ENCODE data around the gene USPL1. TPM values are rescaled to one million over a fixed set of nuclear protein-coding genes. Genes with fewer than 3 reads are reported as not detected.

Gene USPL1
- total and polyA plus RNA-seq, 2 of the 13 experiments (the other 11 are each of a cell fraction or from before 2014, with no cell fraction given) = 13.7 to 15.9 TPM

DNA sequence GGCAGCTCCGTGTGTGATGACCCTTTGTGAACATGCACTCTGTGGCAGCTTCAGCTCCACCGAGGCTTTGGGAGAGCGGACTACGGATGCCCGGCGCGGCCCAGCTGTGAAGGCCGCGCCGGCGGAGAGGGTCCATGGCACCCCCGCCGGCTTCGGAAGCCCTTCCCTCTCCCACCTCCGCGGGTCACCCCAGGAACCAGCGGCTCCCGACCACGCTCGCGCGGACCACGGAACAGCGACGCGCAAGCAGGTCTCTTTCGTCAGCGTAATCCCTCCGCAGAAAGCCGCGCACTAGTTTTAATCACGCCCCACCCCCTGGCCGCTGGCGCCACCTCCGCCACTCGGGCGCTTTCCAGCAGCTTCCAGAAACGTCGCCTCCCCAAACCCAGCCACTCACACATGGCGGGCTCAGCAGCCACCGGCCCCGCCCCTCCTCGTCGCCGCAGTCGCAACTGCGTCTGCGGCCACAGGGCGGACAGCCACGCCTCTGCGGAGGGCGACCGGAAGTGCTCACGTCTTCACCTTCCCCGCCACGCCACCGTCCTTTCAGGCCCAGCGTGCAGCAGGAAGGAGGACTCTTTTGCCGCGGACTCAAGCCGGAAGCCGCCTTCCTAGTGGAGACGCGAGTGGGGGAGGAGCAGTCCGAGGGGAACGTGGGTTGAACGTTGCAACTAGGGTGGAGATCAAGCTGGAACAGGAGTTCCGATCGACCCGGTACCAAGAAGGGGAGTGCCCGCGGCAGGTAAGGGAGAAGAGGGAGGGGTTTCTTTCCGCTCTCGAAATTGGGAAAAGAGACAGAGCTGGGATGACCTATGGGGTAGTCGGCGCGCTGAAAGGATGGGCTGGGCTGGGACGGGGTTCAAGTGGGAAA lies at the start of gene USPL1 (continued):
- TF ChIP-seq, protein P1, sequence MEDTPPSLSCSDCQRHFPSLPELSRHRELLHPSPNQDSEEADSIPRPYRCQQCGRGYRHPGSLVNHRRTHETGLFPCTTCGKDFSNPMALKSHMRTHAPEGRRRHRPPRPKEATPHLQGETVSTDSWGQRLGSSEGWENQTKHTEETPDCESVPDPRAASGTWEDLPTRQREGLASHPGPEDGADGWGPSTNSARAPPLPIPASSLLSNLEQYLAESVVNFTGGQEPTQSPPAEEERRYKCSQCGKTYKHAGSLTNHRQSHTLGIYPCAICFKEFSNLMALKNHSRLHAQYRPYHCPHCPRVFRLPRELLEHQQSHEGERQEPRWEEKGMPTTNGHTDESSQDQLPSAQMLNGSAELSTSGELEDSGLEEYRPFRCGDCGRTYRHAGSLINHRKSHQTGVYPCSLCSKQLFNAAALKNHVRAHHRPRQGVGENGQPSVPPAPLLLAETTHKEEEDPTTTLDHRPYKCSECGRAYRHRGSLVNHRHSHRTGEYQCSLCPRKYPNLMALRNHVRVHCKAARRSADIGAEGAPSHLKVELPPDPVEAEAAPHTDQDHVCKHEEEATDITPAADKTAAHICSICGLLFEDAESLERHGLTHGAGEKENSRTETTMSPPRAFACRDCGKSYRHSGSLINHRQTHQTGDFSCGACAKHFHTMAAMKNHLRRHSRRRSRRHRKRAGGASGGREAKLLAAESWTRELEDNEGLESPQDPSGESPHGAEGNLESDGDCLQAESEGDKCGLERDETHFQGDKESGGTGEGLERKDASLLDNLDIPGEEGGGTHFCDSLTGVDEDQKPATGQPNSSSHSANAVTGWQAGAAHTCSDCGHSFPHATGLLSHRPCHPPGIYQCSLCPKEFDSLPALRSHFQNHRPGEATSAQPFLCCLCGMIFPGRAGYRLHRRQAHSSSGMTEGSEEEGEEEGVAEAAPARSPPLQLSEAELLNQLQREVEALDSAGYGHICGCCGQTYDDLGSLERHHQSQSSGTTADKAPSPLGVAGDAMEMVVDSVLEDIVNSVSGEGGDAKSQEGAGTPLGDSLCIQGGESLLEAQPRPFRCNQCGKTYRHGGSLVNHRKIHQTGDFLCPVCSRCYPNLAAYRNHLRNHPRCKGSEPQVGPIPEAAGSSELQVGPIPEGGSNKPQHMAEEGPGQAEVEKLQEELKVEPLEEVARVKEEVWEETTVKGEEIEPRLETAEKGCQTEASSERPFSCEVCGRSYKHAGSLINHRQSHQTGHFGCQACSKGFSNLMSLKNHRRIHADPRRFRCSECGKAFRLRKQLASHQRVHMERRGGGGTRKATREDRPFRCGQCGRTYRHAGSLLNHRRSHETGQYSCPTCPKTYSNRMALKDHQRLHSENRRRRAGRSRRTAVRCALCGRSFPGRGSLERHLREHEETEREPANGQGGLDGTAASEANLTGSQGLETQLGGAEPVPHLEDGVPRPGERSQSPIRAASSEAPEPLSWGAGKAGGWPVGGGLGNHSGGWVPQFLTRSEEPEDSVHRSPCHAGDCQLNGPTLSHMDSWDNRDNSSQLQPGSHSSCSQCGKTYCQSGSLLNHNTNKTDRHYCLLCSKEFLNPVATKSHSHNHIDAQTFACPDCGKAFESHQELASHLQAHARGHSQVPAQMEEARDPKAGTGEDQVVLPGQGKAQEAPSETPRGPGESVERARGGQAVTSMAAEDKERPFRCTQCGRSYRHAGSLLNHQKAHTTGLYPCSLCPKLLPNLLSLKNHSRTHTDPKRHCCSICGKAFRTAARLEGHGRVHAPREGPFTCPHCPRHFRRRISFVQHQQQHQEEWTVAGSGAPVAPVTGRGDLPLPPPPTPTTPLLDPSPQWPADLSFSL (CRISPR knock-in tag; IDR thresholded peaks at IDR 0.05) = no peak
- TF ChIP-seq ZNF746 (CRISPR knock-in tag; IDR thresholded peaks at IDR 0.05) = peak; percentile 91
- peak; percentile 97 for TF ChIP-seq ZNF605 (CRISPR knock-in tag; IDR thresholded peaks at IDR 0.05)
- TF ChIP-seq MAFK (conservative IDR thresholded peaks at IDR 0.05 in 1 of 2, IDR thresholded peaks at IDR 0.05 in 1 of 2; ENCODE audit: low read length in 2 of 2) = no peak; a peak in 1 of 4 replicates
- TF ChIP-seq, protein P2, sequence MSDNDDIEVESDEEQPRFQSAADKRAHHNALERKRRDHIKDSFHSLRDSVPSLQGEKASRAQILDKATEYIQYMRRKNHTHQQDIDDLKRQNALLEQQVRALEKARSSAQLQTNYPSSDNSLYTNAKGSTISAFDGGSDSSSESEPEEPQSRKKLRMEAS (IDR thresholded peaks at IDR 0.05) = peak; percentile 99
- TF ChIP-seq RARA (CRISPR knock-in tag; IDR thresholded peaks at IDR 0.05) = peak; percentile 69
- peak; percentile 86; the same call in 1 of the 2 replicates for TF ChIP-seq ZNF343 (CRISPR knock-in tag; IDR thresholded peaks at IDR 0.05)
- TF ChIP-seq, protein P3, sequence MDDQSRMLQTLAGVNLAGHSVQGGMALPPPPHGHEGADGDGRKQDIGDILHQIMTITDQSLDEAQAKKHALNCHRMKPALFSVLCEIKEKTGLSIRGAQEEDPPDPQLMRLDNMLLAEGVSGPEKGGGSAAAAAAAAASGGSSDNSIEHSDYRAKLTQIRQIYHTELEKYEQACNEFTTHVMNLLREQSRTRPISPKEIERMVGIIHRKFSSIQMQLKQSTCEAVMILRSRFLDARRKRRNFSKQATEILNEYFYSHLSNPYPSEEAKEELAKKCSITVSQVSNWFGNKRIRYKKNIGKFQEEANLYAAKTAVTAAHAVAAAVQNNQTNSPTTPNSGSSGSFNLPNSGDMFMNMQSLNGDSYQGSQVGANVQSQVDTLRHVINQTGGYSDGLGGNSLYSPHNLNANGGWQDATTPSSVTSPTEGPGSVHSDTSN (CRISPR knock-in tag; IDR thresholded peaks at IDR 0.05; ENCODE audit: borderline replicate concordance) = peak; percentile 86; the same call in 1 of the 2 replicates
- TF ChIP-seq JUNB (CRISPR knock-in tag; IDR thresholded peaks at IDR 0.05; ENCODE audit: borderline replicate concordance) = peak; percentile 79; the same call in 1 of the 2 replicates
- peak; percentile 97 for TF ChIP-seq KLF15 (CRISPR knock-in tag; IDR thresholded peaks at IDR 0.05; ENCODE audit: borderline replicate concordance)
- no peak for TF ChIP-seq ZNF260 (CRISPR knock-in tag; IDR thresholded peaks at IDR 0.05; ENCODE audit: borderline replicate concordance, low read depth)
- TF ChIP-seq RFXAP (CRISPR knock-in tag; IDR thresholded peaks at IDR 0.05; ENCODE audit: borderline replicate concordance) = peak; percentile 96
- TF ChIP-seq CCAR2 (optimal IDR thresholded peaks at IDR 0.05; ENCODE audit: low read depth, low read length) = peak; percentile 85
- peak; percentile 6 for TF ChIP-seq ZFP36 (IDR thresholded peaks at IDR 0.05; ENCODE audit: borderline replicate concordance, low read depth, low read length, partially characterized antibody)
- peak; percentile 100 for TF ChIP-seq KMT2A (CRISPR knock-in tag; IDR thresholded peaks at IDR 0.05)
- TF ChIP-seq, protein P4, sequence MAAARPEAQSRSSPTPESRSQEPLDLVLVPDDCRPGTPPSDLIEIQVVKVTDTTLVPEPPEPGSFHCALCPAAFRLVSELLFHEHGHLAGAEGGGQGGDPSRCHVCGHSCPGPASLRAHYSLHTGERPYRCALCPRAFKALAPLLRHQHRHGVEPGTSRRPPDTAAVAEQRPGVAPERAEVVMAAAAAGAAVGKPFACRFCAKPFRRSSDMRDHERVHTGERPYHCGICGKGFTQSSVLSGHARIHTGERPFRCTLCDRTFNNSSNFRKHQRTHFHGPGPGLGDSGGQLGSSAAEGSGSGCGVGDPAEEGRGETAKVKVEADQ (CRISPR knock-in tag; IDR thresholded peaks at IDR 0.05; ENCODE audit: borderline replicate concordance) = peak; percentile 98
- TF ChIP-seq, protein P5, sequence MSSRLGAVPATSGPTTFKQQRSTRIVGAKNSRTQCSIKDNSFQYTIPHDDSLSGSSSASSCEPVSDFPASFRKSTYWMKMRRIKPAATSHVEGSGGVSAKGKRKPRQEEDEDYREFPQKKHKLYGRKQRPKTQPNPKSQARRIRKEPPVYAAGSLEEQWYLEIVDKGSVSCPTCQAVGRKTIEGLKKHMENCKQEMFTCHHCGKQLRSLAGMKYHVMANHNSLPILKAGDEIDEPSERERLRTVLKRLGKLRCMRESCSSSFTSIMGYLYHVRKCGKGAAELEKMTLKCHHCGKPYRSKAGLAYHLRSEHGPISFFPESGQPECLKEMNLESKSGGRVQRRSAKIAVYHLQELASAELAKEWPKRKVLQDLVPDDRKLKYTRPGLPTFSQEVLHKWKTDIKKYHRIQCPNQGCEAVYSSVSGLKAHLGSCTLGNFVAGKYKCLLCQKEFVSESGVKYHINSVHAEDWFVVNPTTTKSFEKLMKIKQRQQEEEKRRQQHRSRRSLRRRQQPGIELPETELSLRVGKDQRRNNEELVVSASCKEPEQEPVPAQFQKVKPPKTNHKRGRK (CRISPR knock-in tag; IDR thresholded peaks at IDR 0.05) = no peak
